ENCODE measurements around the gene LY6G5C. TPM values are rescaled to one million over a fixed set of nuclear protein-coding genes. Genes with fewer than 3 reads are reported as not detected.

The LY6G5C gene
- total and polyA plus RNA-seq, 9 of the 15 experiments (the other 6 are each of a cell fraction or from before 2014, with no cell fraction given) = 0.10 to 0.67 (median 0.46) TPM; not detected in 4

- no peaks in the 10 kb centered on the region; the same call in 1 of the 2 replicates for H4K20me1 ChIP-seq (replicated peaks; ENCODE audit: control insufficient read depth, insufficient read depth, low read length)
- H3K4me1 ChIP-seq (replicated peaks in 1 of 2; ENCODE audit: control insufficient read depth in 2 of 2, insufficient read depth in 2 of 2, low read length in 2 of 2) = peaks cover 35 to 37% of the 10 kb centered on the region in 2 experiments
- in situ Hi-C loops (cut with MboI) (no loop called here), intact Hi-C loops (cut with micrococcal nuclease) (no loop called here)
- H3K4me2 ChIP-seq (ENCODE audit: insufficient read depth, low read length) = peak within 1 kb of the TSS; percentile 44
- ATAC-seq (0 out of 3 replicates have a peak, but pooled peaks have one; percentile 0), FAIRE-seq (no peak), DNase-seq (ENCODE audit: extremely low read depth in 1 of 4, low spot score in 3 of 4) (peak in 2 of 4 experiments; percentile 65 to 75)
- 8% methylated on average over 3 of the region's 3 CpGs for WGBS (ENCODE audit: insufficient coverage, low coverage, missing lambda C conversion rate)
- CTCF ChIA-PET (ENCODE audit: low intra/inter-chr PET ratio) = no interaction called here
- H3K79me2 ChIP-seq (ENCODE audit: control insufficient read depth, insufficient read depth, low read length) = peaks cover 19% of the 10 kb centered on the region
- H3K9me1 ChIP-seq (ENCODE audit: control insufficient read depth, insufficient read depth, low read length) = no peaks in the 10 kb centered on the region
- no peaks in the 10 kb centered on the region for H3K9me3 ChIP-seq (replicated peaks; ENCODE audit: control insufficient read depth, insufficient read depth, low read depth, low read length)
- peak within 1 kb of the TSS; percentile 91 for H2AFZ ChIP-seq (ENCODE audit: low read depth, low read length)
- H3K27ac ChIP-seq (ENCODE audit: extremely low read depth, low read depth, low read length) = peak within 1 kb of the TSS; percentile 23
- H3K9ac ChIP-seq (ENCODE audit: insufficient read depth in 1 of 2, low read depth in 2 of 2, low read length in 2 of 2) = peak within 1 kb of the TSS; percentile 23 to 46; a peak in 3 of 4 replicates
- H3K36me3 ChIP-seq (ENCODE audit: control insufficient read depth, insufficient read depth, low read length) = peaks cover 4% of the 10 kb centered on the region; the same call in 2 of the 3 replicates
- H3K4me3 ChIP-seq = no peak within 1 kb of the TSS
- no TSS peak for BruUV-seq (replicated peaks)
- no peaks in the 10 kb centered on the region for H3K27me3 ChIP-seq (ENCODE audit: control insufficient read depth in 2 of 2, insufficient read depth in 2 of 2, low read length in 2 of 2)
- POLR2A ChIA-PET = interaction anchor here (0.6 to 12.4 kb wide), 7 partner anchors 9 to 989 kb away, joined by 3 to 223 read pairs (median 4); partner anchors contain the start of genes DDAH2, LY6G6C, LY6G6D and MDC1
- TF ChIP-seq KAT8 (IDR thresholded peaks at IDR 0.05; ENCODE audit: low read depth) (0 out of 2 replicates have a peak, but pooled peaks have one; percentile 7), PKNOX1 (IDR thresholded peaks at IDR 0.05) (peak; percentile 37; the same call in 1 of the 2 replicates), TCF3 (CRISPR knock-in tag; IDR thresholded peaks at IDR 0.05) (peak; percentile 63), ZNF518B (CRISPR knock-in tag; IDR thresholded peaks at IDR 0.05) (no peak), SRF (CRISPR knock-in tag; IDR thresholded peaks at IDR 0.05) (peak in 1 of 2 experiments; percentile 83; a peak in 1 of 4 replicates), SIN3B (IDR thresholded peaks at IDR 0.05; ENCODE audit: low read depth) (no peak), ZFX (CRISPR knock-in tag; IDR thresholded peaks at IDR 0.05) (0 out of 2 replicates have a peak, but pooled peaks have one; percentile 12), JUND (IDR thresholded peaks at IDR 0.05; ENCODE audit: borderline replicate concordance, low read depth, low read length) (peak; percentile 12; the same call in 1 of the 2 replicates), JUND (tag; IDR thresholded peaks at IDR 0.05; ENCODE audit: borderline replicate concordance, low read depth, low read length) (no peak), ZNF668 (CRISPR knock-in tag; IDR thresholded peaks at IDR 0.05) (no peak), CTCFL (IDR thresholded peaks at IDR 0.05; ENCODE audit: borderline replicate concordance, insufficient read depth, low read depth, low read length, poor library complexity, severe bottlenecking) (no peak), ETV5 (CRISPR knock-in tag; IDR thresholded peaks at IDR 0.05; ENCODE audit: low read depth) (0 out of 2 replicates have a peak, but pooled peaks have one; percentile 31), MEF2D (tag; conservative IDR thresholded peaks at IDR 0.05; ENCODE audit: low read depth) (0 out of 2 replicates have a peak, but pooled peaks have one; percentile 24), SMARCA4 (IDR thresholded peaks at IDR 0.05) (peak; percentile 25; the same call in 1 of the 2 replicates), SMAD4 (CRISPR knock-in tag; conservative IDR thresholded peaks at IDR 0.05) (0 out of 2 replicates have a peak, but pooled peaks have one; percentile 9), ZNF263 (CRISPR knock-in tag; IDR thresholded peaks at IDR 0.05; ENCODE audit: borderline replicate concordance) (0 out of 2 replicates have a peak, but pooled peaks have one; percentile 21)
Observed at GRCh38 chr6:31706599-31706998, 25.7 kb upstream of the LY6G5C start, which contains the start of gene LY6G6F. TSS of gene LY6G6F (plus strand) at chr6:31706866. CDS start at chr6:31706907, 41 bp downstream.
